ENCODE data around the gene RPS17.
"Not testable (repeated sequence)": the region's sequence is repeated elsewhere in the genome, so short reads cannot be mapped to it uniquely, and the experiment has no call there.

The RPS17 gene

DNA sequence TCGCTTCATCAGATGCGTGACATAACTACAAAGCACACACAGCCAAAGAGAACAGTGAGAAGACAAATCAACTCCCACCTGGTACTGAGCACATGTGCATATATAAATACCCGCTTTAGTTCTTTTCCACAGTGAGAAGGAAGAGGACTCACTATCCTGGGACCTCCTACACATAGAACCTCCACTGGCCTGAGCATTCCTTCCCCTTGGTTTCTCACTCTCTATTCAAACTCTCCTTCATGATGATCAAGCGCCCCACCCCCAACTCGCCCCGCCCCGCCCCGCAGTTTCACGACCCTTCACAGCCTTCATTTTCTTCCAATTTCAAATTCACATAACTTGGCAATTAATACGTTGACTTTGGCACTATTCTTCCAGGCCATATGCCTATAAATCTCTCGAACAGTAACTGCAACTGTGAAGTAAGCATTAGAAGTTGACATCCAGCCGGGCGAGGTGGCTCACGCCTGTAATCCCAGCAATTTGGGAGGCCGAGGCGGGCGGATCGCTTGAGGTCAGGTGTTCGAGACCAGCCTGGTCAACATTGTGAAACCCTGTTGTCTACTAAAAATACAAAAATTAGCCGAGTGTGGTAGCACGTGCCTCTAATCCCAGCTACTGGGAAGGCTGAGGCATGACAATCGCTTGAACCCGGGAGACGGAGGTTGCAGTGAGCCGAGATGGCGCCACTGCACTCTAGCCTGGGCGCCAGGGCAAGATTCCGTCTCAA, 1.1 kb downstream of the RPS17 start:
- no peak for TF ChIP-seq CTCF (IDR thresholded peaks at IDR 0.05; ENCODE audit: borderline replicate concordance, insufficient read depth, low read depth, low read length)
- peak overlapping the region; percentile 90 for H3K4me3 ChIP-seq (ENCODE audit: low read depth, low read length)

DNA sequence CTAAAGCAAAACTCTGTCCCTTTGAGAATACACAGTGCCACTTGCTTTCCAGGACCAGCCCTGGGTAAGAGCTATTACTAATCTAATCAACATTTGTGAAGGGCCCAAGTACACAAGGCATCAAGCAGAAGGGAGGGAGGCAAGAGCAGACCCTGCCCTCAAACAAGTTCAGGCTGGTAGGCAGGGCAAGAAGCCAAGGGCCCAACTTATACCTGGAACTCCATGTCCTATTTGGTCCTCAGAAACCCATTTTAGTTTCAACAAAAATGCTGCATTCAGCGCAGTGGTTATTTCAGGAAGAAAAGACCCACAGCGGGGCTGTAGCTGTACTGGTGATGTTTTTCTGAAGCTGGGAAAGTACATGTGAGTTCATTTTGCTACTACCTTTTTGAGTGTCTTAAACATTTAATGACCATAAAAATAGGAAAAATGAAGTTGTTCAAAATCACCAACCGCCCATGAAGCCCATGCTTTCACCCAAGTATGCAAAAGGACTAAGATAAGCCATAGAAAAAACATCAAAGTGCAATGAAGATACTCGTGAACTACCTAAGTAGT, 2.8 kb downstream of the RPS17 start:
- no peak overlapping the region for H3K4me3 ChIP-seq (ENCODE audit: low read depth, low read length)
- no peak for TF ChIP-seq CTCF (IDR thresholded peaks at IDR 0.05; ENCODE audit: borderline replicate concordance, insufficient read depth, low read depth, low read length)

- H3K4me3 ChIP-seq (ENCODE audit: low read depth, low read length) = no peak overlapping the region
- no peak for TF ChIP-seq CTCF (IDR thresholded peaks at IDR 0.05; ENCODE audit: borderline replicate concordance, insufficient read depth, low read depth, low read length)
These were observed 3.6 kb downstream of the RPS17 start for GRCh38 chr15:82536409-82537350.

DNA sequence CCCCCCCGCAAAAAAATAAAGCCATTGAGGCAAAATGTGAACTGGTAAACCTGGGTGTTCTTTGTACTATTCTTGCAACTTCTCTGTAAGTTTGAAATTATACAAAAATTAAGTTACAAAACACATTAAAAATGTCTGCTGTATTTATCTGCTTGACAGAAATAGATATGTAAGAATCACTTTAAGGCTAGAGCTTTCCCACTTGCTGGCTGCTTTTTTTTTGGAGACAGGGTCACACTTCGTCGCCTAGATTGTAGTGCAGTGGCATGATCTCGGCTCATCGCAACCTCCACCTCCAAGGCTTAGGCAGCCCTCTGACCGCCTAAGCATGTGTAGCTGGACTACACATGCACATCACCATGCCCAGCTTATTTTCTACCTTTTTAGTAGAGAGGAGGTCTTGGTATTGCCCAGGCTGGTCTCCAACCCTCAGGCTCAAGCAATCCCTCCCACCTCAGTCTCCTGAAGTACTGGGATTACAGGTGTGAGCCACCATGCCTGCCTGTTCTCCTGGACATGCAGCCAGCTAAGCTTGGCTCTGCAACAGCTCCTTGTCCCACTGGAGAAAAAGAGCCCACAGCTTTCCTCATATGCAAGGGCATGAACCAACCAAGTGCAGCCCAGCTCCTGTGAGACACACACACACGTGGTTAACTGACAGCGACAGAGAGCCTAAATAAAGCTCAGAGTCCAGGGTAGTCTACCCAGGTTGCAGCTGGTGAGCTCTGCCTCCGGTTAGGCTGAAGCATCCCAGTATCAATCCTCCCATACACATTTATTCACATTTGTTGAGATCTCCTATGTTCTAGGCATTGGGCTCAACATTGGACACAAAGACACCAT, 4.5 kb downstream of the RPS17 start:
- no peak overlapping the region for H3K4me3 ChIP-seq (ENCODE audit: low read depth, low read length)
- no peak for TF ChIP-seq CTCF (IDR thresholded peaks at IDR 0.05; ENCODE audit: borderline replicate concordance, insufficient read depth, low read depth, low read length)

GRCh38 chr15:82535151-82535550, 5.1 kb downstream of the RPS17 start:
- H3K4me3 ChIP-seq (ENCODE audit: low read depth, low read length) = not testable (repeated sequence)

DNA sequence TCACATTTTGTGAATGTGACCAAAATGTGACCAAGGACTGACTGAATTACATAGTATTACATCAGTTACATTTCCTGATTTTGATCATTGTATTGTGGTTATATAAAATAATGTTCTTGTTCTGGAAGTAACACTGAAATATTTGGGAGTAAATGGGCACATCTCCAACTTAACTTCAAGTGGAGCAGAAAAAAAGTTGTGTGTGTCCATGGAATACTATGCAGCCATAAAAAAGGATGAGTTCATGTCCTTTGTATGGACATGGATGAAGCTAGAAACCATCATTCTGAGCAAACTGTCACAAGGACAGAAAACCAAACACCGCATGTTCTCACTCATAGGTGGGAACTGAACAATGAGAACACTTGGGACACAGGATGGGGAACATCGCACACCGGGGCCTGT, 5.8 kb downstream of the RPS17 start:
- not testable (repeated sequence) for H3K4me3 ChIP-seq (ENCODE audit: low read depth, low read length)

DNA sequence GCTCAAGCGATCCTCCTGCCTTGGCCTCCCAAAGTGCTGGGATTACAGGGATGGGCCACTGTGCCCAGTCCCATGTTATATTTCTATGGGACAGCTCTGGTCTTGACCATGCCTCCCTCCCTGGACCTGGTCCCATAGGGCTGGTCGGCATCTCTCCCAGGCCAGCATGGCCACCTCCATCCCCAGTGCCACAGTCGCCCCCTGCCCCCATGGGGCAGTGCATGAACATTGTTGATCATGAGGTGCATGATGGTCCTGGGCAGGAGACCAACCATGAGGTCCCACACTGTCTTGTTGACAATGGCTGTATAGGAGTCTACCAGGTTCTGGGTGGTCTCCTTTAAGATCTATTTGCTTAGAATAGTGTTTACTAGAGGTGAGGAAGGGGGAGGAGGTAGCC, 6.5 kb downstream of the RPS17 start:
- TF ChIP-seq CTCF (IDR thresholded peaks at IDR 0.05; ENCODE audit: borderline replicate concordance, insufficient read depth, low read depth, low read length) = no peak
- H3K4me3 ChIP-seq (ENCODE audit: low read depth, low read length) = no peak overlapping the region
